Measurements from ENCODE around the gene MANEAL. TPM values are rescaled to one million over a fixed set of nuclear protein-coding genes. Genes with fewer than 3 reads are reported as not detected.

MANEAL gene
- total RNA-seq, 1 donor from 2014 or later = 28.9 TPM

DNA sequence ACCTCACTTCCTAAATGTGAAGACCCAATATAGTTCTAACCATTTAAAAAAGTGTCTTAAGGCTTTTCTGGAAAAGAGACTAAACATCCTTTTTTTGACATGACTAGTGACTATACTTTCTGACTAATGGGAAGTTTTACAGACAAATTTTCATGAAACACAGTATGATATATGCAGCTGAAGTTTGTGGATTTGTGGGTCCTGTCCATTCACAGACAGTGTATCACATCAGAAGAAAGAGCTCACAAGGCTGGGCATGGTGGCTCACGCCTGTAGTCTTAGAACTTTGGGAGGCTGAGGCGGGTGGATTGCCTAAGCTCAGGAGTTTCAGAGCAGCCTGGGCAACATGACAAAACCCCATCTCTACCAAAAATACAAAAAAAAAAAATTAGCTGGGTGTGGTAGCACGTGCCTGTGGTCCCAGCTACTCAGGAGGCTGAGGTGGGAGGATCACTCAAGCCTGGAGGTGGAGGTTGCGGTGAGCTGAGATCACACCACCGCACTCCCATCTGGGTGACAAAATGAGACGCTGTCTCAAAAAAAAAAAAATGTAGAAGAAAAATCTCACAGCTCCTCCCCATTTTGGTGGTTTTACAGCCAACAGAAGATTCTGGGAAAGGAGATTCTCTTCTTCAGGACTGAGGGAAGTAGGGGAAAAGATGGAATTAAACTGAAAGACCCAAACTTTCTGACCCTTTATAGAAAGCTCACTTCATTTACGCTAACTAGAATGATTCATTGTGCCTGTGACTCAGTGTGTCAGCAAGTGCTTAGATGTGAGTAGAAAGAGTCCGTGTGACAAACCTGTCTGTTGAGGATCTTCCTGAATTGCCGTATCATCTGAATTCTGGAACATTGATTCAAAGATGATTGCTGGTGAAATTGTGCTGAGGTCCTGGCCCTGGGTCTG is 29.5 kb downstream of the MANEAL start:
- DNase-seq (ENCODE audit: low spot score in 2 of 2) (no peak), FAIRE-seq (no peak)

DNA sequence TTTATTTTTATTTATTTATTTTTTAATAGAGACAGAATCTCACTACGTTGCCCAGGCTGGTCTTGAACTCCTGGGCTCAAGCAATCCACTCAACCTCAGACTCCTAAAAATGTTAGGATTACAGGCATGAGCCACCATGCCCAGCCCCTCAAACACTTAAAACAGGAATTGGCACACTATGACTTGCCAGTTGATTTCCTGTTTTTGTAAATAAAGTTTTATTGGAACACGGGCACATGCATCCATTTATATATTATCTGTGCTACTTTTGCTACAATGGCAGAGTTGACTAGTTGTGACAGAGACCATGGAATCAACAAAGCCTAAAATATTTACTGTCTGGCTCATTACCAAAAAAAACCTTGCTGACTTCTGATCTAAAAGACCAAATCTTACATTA is 30.4 kb downstream of the MANEAL start:
- no peak for DNase-seq (ENCODE audit: low spot score in 2 of 2)
- no peak for FAIRE-seq

DNA sequence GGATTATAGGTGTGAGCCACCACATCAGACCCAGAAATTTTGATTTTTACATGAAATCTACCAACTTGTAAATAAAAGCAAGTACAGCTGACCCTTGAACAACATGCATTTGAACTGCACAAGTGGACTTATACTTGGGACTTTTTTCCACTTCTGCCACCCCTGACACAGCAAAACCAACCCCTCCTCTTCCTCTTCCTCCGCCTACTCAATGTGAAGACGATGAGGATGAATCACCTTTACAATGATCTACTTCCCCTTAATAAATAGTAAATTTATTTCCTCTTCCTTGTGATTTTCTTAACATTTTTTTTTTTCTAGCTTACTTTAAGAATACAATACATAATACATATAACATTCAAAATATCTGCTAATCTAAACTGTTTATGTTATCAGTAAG is 31.9 kb downstream of the MANEAL start:
- DNase-seq (ENCODE audit: low spot score in 2 of 2) (no peak), FAIRE-seq (no peak)

DNA sequence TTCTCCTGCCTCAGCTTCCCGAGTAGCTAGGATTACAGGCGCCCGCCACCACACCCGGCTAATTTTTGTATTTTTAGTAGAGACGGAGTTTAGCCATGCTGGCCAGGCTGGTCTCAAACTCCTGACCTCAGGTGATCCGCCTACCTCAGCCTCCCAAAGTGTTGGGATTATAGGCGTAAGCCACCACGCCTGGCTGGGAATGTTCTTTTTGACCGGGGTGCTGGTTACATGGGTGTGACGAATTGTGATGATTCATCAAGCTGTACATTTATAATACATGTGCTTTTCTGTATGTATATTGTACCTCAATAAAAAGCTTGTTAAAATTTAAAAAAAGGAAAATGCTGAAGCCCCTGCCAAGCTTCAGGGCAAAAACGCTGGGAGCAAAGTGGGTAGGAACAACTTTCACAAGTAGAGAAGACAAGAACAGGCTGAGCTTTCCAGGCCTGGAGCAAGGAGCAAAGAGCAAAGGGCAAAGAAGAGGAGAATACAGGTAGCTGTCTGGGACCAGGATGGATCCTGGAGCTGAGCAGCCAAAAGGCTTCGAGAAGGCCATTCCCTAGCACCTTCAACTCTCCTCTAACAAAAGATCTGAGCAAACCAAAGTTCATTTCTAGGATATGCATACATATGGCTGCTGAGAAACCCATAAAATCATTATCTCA is 34.9 kb downstream of the MANEAL start:
- FAIRE-seq (no peak), DNase-seq (ENCODE audit: low spot score in 2 of 2) (no peak)

DNA sequence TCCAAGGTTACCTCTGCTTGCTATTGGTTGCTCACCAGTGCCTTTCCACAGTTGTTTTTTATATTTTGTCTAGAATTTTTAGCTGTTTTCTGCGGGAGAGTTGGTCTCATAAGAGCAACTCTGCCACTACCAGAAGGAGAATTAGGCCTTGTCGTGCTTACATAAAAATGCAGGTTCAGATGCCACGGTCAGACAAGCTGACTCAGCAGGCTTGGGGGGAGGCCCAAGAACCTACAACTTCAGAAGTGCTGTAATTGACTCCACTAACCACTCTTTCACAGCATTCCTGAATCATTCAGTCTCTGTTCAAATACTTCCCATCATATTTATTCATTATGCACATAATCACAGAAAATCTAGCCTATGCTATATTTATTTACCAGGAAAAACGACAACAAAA is 37.5 kb downstream of the MANEAL start:
- FAIRE-seq = no peak
- DNase-seq (ENCODE audit: low spot score in 2 of 2) = no peak

DNA sequence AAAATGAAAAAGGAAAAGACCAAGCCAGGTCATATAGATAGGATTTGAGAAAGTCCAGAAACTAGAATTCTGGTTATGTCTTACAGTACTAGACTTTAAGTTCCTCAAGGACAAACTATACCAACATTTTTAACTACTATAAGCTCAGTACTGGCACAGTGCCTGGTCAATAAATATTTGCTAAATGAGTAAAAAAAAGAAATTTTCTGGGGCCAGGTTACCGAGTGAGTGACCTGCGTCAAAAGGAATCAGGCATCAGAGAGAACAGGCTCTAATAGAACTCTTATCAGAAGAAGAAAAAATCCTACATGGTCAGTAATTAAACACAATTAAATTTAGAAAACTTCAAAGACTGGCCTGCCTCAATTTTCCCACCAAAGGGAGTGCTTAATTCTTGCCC is 38.2 kb downstream of the MANEAL start:
- FAIRE-seq (no peak), DNase-seq (ENCODE audit: low spot score in 2 of 2) (no peak)

DNA sequence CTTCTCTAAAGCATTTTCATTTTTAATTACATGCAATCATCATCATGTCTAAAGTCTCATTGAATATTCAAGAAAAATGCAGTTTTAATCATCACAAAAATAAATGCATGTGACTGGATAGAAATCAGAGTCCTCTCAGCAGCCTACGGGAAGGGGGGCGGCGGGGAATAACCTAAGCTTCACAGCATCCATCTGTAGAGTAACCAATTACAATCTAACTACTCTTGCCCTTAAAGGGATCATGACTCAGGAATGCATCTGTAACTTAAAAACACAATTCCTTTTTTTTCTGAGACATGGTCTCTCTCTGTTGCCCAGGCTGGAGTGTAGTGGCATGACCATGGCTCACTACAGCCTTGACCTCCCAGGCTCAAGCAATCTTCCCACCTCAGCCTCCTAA is 43.1 kb downstream of the MANEAL start:
- FAIRE-seq = no peak
- no peak for DNase-seq (ENCODE audit: low spot score in 2 of 2)

DNA sequence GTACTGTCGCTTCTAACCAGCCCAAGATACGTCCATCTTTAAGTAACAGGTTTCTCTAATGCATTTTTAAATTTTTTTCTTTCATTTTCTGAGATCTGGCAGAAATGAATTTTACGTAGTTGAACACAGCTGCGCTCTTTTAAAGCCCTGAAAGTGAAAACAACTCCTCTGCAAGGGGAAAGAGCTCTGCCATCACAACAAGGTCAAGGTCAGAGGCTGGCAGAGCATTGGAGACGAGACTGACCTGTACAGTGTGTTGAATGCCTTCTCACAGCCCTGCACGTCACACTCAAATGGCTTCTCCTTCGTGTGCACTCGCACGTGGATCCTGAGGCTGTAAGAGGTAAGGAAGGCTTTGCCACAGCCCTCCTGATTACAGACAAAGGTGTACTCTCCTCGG is 46.0 kb downstream of the MANEAL start:
- DNase-seq (ENCODE audit: low spot score in 2 of 2) (no peak), FAIRE-seq (no peak)

DNA sequence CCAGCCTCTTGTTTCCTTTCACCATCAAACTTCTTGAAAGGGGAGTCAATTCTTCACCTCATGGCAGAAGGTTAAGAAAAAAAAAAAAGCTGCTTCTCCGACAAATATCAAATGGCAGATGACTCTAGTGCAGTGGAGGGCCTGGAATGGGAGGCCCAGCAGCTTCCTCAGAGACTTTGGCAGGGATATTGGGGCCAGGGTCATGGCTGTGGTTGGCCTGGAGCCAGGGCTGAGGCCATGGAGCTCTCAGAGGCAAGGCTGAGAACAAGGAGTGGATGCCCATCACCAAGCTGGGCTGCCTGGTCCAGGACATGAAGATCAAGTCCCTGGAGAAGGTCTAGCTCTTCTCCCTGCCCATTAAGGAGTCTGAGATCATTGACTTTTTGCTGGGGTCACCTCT is 47.1 kb downstream of the MANEAL start:
- no peak for FAIRE-seq
- DNase-seq (ENCODE audit: low spot score in 2 of 2) = no peak

DNA sequence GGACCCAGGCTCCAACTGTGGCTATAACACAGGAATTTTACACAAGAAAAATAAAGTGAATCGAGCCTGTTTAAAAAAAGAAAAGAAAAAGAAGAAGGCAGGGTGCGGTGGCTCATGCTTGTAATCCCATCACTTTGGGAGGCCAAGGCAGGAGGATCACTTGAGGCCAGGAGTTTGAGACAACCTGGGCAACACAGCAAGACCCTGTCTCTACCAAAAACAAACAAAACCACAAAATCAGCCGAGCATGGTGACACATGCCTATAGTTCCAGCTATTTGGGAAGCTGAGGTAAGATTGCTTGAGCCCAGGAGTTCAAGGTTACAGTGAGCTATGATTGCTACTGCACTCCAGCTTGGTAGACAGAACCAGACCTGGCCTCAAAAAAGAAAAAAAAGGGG is 48.0 kb downstream of the MANEAL start:
- DNase-seq (ENCODE audit: low spot score in 2 of 2) (no peak), FAIRE-seq (no peak)

DNA sequence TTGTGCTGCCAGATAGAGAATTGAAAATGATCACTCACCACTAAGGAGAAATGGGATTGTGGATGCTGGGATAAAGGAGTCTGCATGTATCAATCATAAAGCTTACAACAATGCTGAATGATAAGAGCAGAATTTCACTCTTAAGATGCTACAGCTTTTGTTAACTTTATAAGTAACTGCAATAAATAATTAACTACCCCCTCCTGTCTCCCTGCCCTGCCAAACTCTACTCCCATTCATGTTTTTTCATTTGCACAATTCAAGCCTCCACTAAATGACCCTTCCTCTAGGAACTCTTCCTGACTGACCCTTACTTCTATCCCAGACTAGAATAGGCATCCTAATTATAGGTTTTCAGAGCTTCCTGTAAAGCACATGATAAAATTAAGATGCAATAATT is 50.9 kb downstream of the MANEAL start:
- FAIRE-seq (no peak), DNase-seq (ENCODE audit: low spot score in 2 of 2) (no peak)

DNA sequence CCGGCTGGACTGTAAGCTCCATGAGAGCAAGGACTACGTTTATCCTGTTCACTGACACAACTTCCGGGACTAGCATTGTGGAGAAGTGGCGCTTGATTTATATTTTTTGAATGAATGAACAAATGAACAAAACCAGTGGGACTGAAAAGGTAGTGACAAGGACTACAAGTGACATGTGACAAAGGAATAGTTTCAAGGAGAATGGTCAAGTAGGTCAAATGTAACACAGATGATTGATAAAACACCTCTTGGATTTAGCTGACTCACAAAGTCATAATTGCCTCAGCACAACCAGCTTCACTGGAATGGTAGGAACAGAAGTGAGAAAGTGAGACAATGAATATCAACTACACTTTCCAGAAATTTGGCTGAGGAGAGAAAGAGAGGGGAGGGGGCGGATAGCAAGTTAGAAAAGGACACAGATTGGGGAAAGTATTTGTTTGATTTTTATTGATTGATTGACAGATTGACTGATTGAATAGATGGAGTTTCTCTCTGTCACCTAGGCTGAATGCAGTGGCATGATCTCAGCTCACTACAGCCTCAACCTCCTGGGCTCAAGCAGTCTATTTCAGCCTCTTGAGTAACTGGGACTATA is 51.5 kb downstream of the MANEAL start:
- FAIRE-seq (no peak), DNase-seq (ENCODE audit: low spot score in 2 of 2) (no peak)

DNA sequence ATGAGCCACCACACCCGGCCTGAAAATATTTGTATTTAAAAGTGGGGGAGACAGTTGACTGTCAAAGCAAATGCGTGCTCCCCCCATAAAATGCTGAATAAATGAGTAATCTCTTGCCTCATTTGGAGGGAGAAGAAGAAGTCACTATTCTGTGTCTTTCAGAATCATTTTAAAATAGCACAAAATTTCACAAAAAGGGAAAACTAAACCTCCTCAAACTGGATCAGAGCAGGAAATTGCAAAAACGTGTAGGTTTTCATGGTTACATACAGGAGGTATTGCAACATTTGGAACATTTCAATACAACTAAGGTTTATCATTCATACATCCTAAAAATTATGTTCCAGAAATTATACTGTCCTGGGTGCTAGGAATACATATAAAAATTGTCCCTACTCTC is 52.1 kb downstream of the MANEAL start:
- no peak for FAIRE-seq

DNA sequence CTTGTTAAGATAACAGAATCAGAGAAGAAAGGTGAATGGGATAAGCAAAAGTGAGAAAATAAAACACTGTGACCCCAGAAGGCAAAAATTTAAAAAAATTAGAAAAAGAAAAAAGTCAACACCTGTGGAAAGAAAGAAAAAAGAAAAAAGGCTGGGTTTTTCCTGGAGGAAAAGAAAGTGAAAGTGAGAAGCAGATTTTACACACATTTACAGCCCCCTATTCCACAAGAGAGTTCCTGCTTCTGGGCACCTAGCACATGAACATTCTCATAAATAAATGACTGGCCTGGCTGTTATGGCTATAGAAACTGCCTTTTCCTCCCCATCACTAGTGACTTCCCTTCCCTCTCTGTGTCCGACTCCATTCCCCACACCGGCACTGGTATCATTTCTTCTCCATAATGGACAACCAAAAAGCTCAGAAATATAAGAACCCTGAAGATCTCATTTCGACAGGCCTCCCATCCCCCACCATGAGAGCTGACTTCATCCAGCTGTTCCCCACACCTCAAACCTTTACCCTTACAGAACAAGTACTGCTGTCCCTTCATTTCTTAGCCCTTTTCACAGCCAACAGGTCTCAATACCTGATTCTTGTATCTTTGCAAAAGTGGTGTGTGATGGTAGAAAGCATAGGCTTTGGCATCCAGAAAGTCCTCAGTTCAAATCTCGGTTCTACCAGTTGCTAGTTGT is 53.1 kb downstream of the MANEAL start:
- FAIRE-seq (no peak), DNase-seq (ENCODE audit: low spot score in 2 of 2) (no peak)

More for the DNA sequence above, 52.1 kb downstream of the MANEAL start:
- no peak for DNase-seq (ENCODE audit: low spot score in 2 of 2)

DNA sequence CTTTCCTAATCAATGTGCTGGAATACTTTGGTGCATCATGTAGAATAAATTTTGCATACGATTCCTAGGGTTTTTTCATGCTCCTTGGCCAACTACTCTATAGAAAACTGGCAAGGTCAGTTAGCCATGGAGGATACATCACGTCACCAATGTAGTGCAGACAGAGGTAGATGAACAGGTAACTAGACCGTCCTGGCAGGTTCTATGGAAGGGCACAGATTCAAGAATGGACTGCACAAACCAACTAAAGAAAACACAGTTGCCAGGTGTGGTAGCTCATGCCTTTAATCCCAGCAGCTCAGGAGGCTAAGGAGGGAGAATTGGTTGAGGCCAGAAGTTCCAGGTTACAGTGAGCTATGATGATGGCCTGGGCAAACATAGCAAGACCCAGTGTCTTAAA is 55.8 kb downstream of the MANEAL start:
- DNase-seq (ENCODE audit: low spot score in 2 of 2) (no peak), FAIRE-seq (no peak)

DNA sequence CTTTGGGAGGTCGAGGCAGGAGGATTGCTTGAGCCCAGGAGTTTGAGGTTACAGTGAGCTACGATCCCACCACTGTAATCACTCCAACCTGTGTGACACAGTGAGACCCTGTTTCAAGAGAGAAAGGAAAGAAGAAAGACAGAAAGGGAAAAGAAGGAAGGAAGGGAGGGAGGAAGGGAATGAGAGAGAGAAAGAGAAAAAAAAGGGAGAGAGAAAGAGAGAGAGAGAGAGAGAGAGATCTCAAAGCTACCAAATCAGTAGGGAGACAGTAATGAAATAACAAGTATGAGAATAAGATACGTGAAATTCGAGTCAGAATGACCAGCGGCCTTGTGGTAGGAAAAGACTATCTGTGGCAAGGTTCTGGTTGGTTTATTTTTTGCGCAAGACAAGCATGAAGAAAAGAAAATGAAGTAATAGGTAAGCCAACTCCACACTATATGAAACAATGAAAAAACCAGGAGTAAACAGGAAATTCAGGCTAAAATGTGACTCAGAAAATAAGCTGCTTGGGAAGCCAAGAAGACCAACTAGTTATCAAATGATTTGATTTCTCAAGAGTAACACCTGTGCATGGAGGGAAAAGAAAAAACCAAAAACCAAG is 56.8 kb downstream of the MANEAL start:
- FAIRE-seq = no peak

More for the DNA sequence above, 56.8 kb downstream of the MANEAL start:
- no peak for DNase-seq (ENCODE audit: low spot score in 2 of 2)

Measured in frontal cortex (tissue), 4 donors.